NT2/D1 (cell line): Measurements from ENCODE around the gene NBAS.

ENCODE experiments used
- SUZ12 ChIP-seq: IDR thresholded peaks from 2 replicates; pipeline ENCODE4 v1.6.1; 2011; ENCODE audit not compliant: insufficient read length, insufficient read depth; ENCODE audit errors: extremely low read depth
- YY1 ChIP-seq: IDR thresholded peaks from 2 replicates; pipeline ENCODE4 v1.6.1; 2011; ENCODE audit not compliant: insufficient read length, insufficient read depth
- ZNF274 ChIP-seq: IDR thresholded peaks from 2 replicates; pipeline ENCODE4 v1.6.1; 2011; ENCODE audit warnings: mild to moderate bottlenecking, low read depth, low read length

DNA sequence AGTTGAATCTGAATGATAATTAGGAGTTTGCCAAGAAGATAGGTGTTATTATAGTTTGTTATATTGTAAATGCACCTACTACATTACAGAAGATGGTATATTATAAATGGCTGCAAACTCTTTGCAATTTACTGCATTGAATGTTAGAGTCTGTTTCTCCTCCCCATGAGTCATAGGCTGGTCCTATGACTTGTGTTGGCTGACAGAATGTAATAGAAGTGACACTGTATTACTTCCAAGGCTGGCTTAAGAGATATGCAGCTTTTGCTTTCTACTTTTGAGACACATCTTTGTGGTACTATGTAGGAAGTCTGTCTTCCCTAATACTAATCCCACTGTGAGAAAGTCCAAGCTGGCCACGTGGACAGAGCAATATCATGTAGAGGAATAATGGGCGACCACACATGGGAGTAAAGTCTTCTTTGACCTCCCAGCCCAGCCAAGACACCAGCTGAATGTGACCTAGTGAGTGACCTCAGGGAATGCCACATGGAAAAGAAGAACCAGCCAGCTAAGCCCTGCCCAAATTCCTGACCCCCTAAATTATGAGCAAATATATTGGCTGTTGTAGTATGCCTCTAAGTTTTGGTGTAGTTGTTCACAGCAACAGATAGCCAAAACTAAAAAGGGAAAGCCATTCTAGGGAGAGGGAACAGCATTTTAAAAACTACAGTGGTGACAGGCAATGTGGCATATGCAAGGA lies 23.8 kb upstream of the NBAS start:
- TF ChIP-seq SUZ12 (no peak), YY1 (no peak), ZNF274 (no peak)
